H1 (cell line): ENCODE data around the gene FBXO47. TPM values are rescaled to one million over a fixed set of nuclear protein-coding genes. Genes with fewer than 3 reads are reported as not detected.

Experiments
- CTCF ChIA-PET: fragments of 300-600 bp; sonication (Branson Sonifier 250); formaldehyde crosslinking; loops from one replicate; lab custom pipeline; 2021; ENCODE audit not compliant: partially characterized antibody; lab: Charles Lee
- POLR2A ChIA-PET: fragments of 300-600 bp; sonication (Branson Sonifier 250); formaldehyde crosslinking; loops from one replicate; lab custom pipeline; 2021; ENCODE audit warnings: inconsistent platforms; ENCODE audit not compliant: partially characterized antibody; lab: Charles Lee
- DNase-seq, 2 experiments: peaks; one replicate each; pipeline versions ENCODE4 v3.0.0 to v3.0.0-alpha.2; 2010 to 2022; ENCODE audit warnings: low spot score in 2 of 2, low read depth in 1 of 2, mixed read lengths in 1 of 2
- FAIRE-seq: peaks from 2 replicates; lab custom pipeline; 2011; peaks lifted over from hg19 to GRCh38; lab: Jason Lieb, UNC
- H2AFZ ChIP-seq: 2 replicates; pipeline ENCODE4 v1.8.1; 2012; ENCODE audit warnings: low read length, inconsistent platforms
- H2AK5ac ChIP-seq: 2 replicates; pipeline ENCODE4 v1.6.1; 2013; ENCODE audit warnings: low read depth, low read length
- H2BK120ac ChIP-seq: replicated peaks from 2 replicates; pipeline ENCODE3; 2013; ENCODE audit warnings: low read depth, low read length, inconsistent platforms
- H2BK12ac ChIP-seq: 2 replicates; pipeline ENCODE4 v1.6.1; 2013; ENCODE audit warnings: low read depth, low read length
- H2BK15ac ChIP-seq: 2 replicates; pipeline ENCODE4 v1.6.1; 2013; ENCODE audit warnings: low read length
- H2BK20ac ChIP-seq: 2 replicates; pipeline ENCODE4 v1.6.1; 2013; ENCODE audit warnings: low read length
- H2BK5ac ChIP-seq: 2 replicates; pipeline ENCODE4 v1.6.1; 2013; ENCODE audit warnings: low read depth, low read length
- H3K14ac ChIP-seq: 2 replicates; pipeline ENCODE4 v1.6.1; 2013; ENCODE audit warnings: inconsistent platforms; ENCODE audit not compliant: insufficient read length
- H3K18ac ChIP-seq: 2 replicates; pipeline ENCODE4 v1.6.1; 2013; ENCODE audit warnings: low read length; ENCODE audit errors: extremely low read depth
- H3K23ac ChIP-seq: 2 replicates; pipeline ENCODE4 v1.6.1; 2013; ENCODE audit warnings: inconsistent platforms; ENCODE audit not compliant: insufficient read length
- H3K23me2 ChIP-seq: 2 replicates; pipeline ENCODE4 v1.6.1; 2013; ENCODE audit warnings: low read depth, low read length
- H3K27ac ChIP-seq: 2 replicates; pipeline ENCODE4 v1.6.1; 2011; ENCODE audit warnings: low read depth, low read length, inconsistent platforms
- H3K27me3 ChIP-seq, 4 experiments: replicated peaks in 1 of 4; 1 replicate in 1 of 4; 2 replicates in 3 of 4; pipeline versions ENCODE4 v1.6.1 to v1.8.1; 2011 to 2013; ENCODE audit warnings: low read length in 3 of 4, mild to moderate bottlenecking in 3 of 4, inconsistent platforms in 2 of 4, mixed read lengths in 2 of 4, moderate library complexity in 1 of 4; ENCODE audit not compliant: control insufficient read depth in 3 of 4, insufficient read depth in 3 of 4; ENCODE audit errors: extremely low read depth in 1 of 4
- H3K36me3 ChIP-seq, 4 experiments: 2 replicates each; pipeline versions ENCODE4 v1.6.1 to v1.8.1; 2011 to 2013; ENCODE audit warnings: mild to moderate bottlenecking in 4 of 4, low read length in 3 of 4, moderate library complexity in 2 of 4, control low read depth in 1 of 4, inconsistent platforms in 1 of 4; ENCODE audit not compliant: insufficient read depth in 4 of 4, control insufficient read depth in 2 of 4
- H3K4ac ChIP-seq: replicated peaks from 2 replicates; pipeline ENCODE3; 2013; ENCODE audit warnings: low read length, low read depth, mixed read lengths, inconsistent platforms; ENCODE audit not compliant: insufficient read length
- H3K4me1 ChIP-seq, 4 experiments: replicated peaks in 1 of 4; 1 replicate in 1 of 4; 2 replicates in 3 of 4; pipeline versions ENCODE4 v1.6.1 to v1.8.1; 2011 to 2013; ENCODE audit warnings: low read length in 3 of 4, inconsistent platforms in 2 of 4, mixed read lengths in 1 of 4; ENCODE audit not compliant: insufficient read depth in 4 of 4, control insufficient read depth in 3 of 4
- H3K4me2 ChIP-seq, 2 experiments: 2 replicates each; pipeline versions ENCODE4 v1.6.1 to v1.8.1; 2011 to 2013; ENCODE audit warnings: low read depth in 2 of 2, low read length in 2 of 2, control low read depth in 1 of 2, inconsistent platforms in 1 of 2, mild to moderate bottlenecking in 1 of 2; ENCODE audit not compliant: insufficient read depth in 1 of 2
- H3K4me3 ChIP-seq, 4 experiments: fragments of 200-600, 300-600 bp in 1 of 4; sonication (generic), shearing (Covaris generic), sonication (Bioruptor Twin) in 1 of 4; 2 replicates each; pipeline versions ENCODE4 v1.5.1 to v1.8.1; 2011 to 2016; ENCODE audit warnings: low read length in 4 of 4, low read depth in 3 of 4, control low read depth in 2 of 4, inconsistent platforms in 2 of 4, mild to moderate bottlenecking in 2 of 4, mixed read lengths in 1 of 4, moderate library complexity in 1 of 4; ENCODE audit not compliant: insufficient read depth in 2 of 4; ENCODE audit errors: extremely low read depth in 1 of 4
- H3K56ac ChIP-seq: replicated peaks from 2 replicates; pipeline ENCODE3; 2013; ENCODE audit warnings: low read depth, mild to moderate bottlenecking, mixed read lengths, low read length, inconsistent platforms; ENCODE audit not compliant: insufficient read length
- H3K79me1 ChIP-seq: 2 replicates; pipeline ENCODE4 v1.6.1; 2013; ENCODE audit warnings: low read depth, low read length, control low read depth
- H3K79me2 ChIP-seq, 2 experiments: 2 replicates each; pipeline versions ENCODE4 v1.6.1 to v1.8.1; 2012 to 2013; ENCODE audit warnings: low read length in 2 of 2, mild to moderate bottlenecking in 2 of 2, inconsistent platforms in 1 of 2; ENCODE audit not compliant: insufficient read depth in 2 of 2, control insufficient read depth in 1 of 2
- H3K9ac ChIP-seq, 4 experiments: replicated peaks in 1 of 4; 1 replicate in 1 of 4; 2 replicates in 3 of 4; pipeline versions ENCODE4 v1.6.1 to v1.8.1; 2011 to 2013; ENCODE audit warnings: low read depth in 3 of 4, low read length in 3 of 4, control low read depth in 2 of 4, mild to moderate bottlenecking in 2 of 4, moderate library complexity in 2 of 4, inconsistent platforms in 1 of 4; ENCODE audit errors: extremely low read depth in 1 of 4
- H3K9me3 ChIP-seq, 2 experiments: 2 replicates each; pipeline versions ENCODE4 v1.6.1 to v1.8.1; 2012 to 2013; ENCODE audit warnings: mild to moderate bottlenecking in 2 of 2, moderate library complexity in 2 of 2, control low read depth in 1 of 2, inconsistent platforms in 1 of 2, low read depth in 1 of 2, low read length in 1 of 2, mixed read lengths in 1 of 2; ENCODE audit not compliant: insufficient read depth in 2 of 2
- H4K20me1 ChIP-seq, 2 experiments: replicated peaks in 1 of 2; 2 replicates each; pipeline versions ENCODE3 to v1.8.1; 2011 to 2013; ENCODE audit warnings: inconsistent platforms in 2 of 2, low read length in 2 of 2, mild to moderate bottlenecking in 1 of 2; ENCODE audit not compliant: insufficient read depth in 2 of 2, control insufficient read depth in 1 of 2
- H4K5ac ChIP-seq: 2 replicates; pipeline ENCODE4 v1.6.1; 2013; ENCODE audit warnings: low read length, low read depth, mixed read lengths, inconsistent platforms; ENCODE audit not compliant: insufficient read length
- H4K8ac ChIP-seq: 2 replicates; pipeline ENCODE4 v1.8.0; 2013; ENCODE audit warnings: mild to moderate bottlenecking, moderate library complexity, low read length, inconsistent platforms; ENCODE audit not compliant: insufficient read depth; ENCODE audit errors: extremely low read depth
- H4K91ac ChIP-seq: replicated peaks from 2 replicates; pipeline ENCODE3; 2013; ENCODE audit warnings: low read length, mixed read lengths, inconsistent platforms; ENCODE audit not compliant: insufficient read length
- BCL11A ChIP-seq, 2 experiments: IDR thresholded peaks; one replicate each; pipeline ENCODE4 v1.6.1; 2011; ENCODE audit warnings: low read depth in 2 of 2, low read length in 2 of 2, mild to moderate bottlenecking in 2 of 2
- CBX5 ChIP-seq: fragments of 300-800, 300-1000 bp; sonication (generic); IDR thresholded peaks from 2 replicates; pipeline ENCODE4 v1.7.1; 2016; ENCODE audit warnings: antibody characterized with exemption, low read length, low read depth
- CREB1 ChIP-seq: IDR thresholded peaks from 2 replicates; pipeline ENCODE4 v1.6.1; 2012; ENCODE audit warnings: inconsistent platforms
- GTF2F1 ChIP-seq: IDR thresholded peaks from 2 replicates; pipeline ENCODE4 v1.6.1; 2012; ENCODE audit warnings: low read depth, low read length, improper control_type of control experiment, borderline replicate concordance
- SIX5 ChIP-seq: IDR thresholded peaks from 2 replicates; pipeline ENCODE4 v1.6.1; 2011; ENCODE audit warnings: mild to moderate bottlenecking, low read depth, low read length
- SP1 ChIP-seq: IDR thresholded peaks from 2 replicates; pipeline ENCODE4 v1.6.1; 2011; ENCODE audit warnings: low read depth, low read length
- TAF7 ChIP-seq: optimal IDR thresholded peaks from 2 replicates; pipeline ENCODE3; 2011; ENCODE audit warnings: low read depth, mild to moderate bottlenecking, inconsistent platforms, low read length, moderate library complexity, borderline replicate concordance
- TEAD4 ChIP-seq: IDR thresholded peaks from 2 replicates; pipeline ENCODE4 v1.6.1; 2012; ENCODE audit warnings: low read depth, low read length, inconsistent platforms, mixed read lengths
- WGBS, 2 experiments: shearing (Covaris generic) in 1 of 2; methylation state at CpG; one replicate each; pipeline versions ENCODE4 v1.1.6 to v1.1.7; 2013 to 2015; ENCODE audit warnings: low lambda C conversion rate in 2 of 2, mixed read lengths in 2 of 2, inconsistent platforms in 1 of 2, low coverage in 1 of 2, missing lambda C conversion rate in 1 of 2; ENCODE audit not compliant: insufficient replicate concordance in 2 of 2, insufficient coverage in 1 of 2, insufficient read length in 1 of 2; ENCODE audit errors: extremely low coverage in 1 of 2, missing lambda C conversion rate in 1 of 2; 5-methylcytosine and 5-hydroxymethylcytosine counted together
- polyA plus RNA-seq, 7 experiments: library from polyadenylated mRNA; depleted of rRNA in 3 of 7; stranded (reverse) in 5 of 7; unstranded in 2 of 7; fragments of >200 nt in 5 of 7; fragments of 200-250 nt in 2 of 7; gene quantifications; 1 replicate in 5 of 7; 2 replicates in 1 of 7; 4 replicates in 1 of 7; pipeline versions ENCODE4 v1.2.1 to v1.2.3, GENCODE V29; 2011 to 2013; ENCODE audit warnings: missing spikeins in 2 of 7, mixed read lengths in 2 of 7
- total RNA-seq: library from RNA; stranded (reverse); fragmentation: NEBNext Ultra II Directional; extraction: Animal tissue kit (Norgen Biotek cat#: 25700); gene quantifications from 2 replicates; pipeline ENCODE4 v1.2.1, GENCODE V29; 2021
- TF ChIP-seq, protein P1 (sequence below), 3 experiments: IDR thresholded peaks; 1 replicate in 2 of 3; 2 replicates in 1 of 3; pipeline versions ENCODE4 v1.5.1 to v1.6.1; 2011; ENCODE audit warnings: low read length in 3 of 3, mild to moderate bottlenecking in 3 of 3, inconsistent platforms in 2 of 3, low read depth in 1 of 3, moderate library complexity in 1 of 3; ENCODE audit not compliant: insufficient read depth in 1 of 3; ENCODE audit errors: control extremely low read depth in 1 of 3

The FBXO47 gene
- total and polyA plus RNA-seq, 2 of the 8 experiments (the other 6 are each of a cell fraction or from before 2014, with no cell fraction given): not detected

GRCh38 chr17:39016193-39017153 lies 49.3 kb upstream of the FBXO47 start:
- Histone ChIP-seq H3K14ac (no peak overlapping the region), H4K20me1 (no peaks in the 10 kb centered on the region), H3K9ac (no peak overlapping the region), H3K4ac (no peak overlapping the region), H3K9me3 (no peaks in the 10 kb centered on the region; a peak in 1 of 4 replicates), H4K5ac (no peak overlapping the region), H2BK12ac (no peak overlapping the region), H2BK15ac (0 out of 2 replicates have a peak overlapping the region, but pooled peaks have one; percentile 72), H3K23me2 (0 out of 2 replicates have a peak, but pooled peaks cover 3% of the 10 kb centered on the region), H2AK5ac (no peak overlapping the region), H2BK5ac (no peak overlapping the region), H3K36me3 (no peaks in the 10 kb centered on the region), H3K27ac (no peak overlapping the region), H3K27me3 (no peaks in the 10 kb centered on the region), H3K23ac (no peak overlapping the region), H2AFZ (no peak overlapping the region), H3K56ac (no peak overlapping the region), H4K91ac (no peak overlapping the region), H3K18ac (no peak overlapping the region), H2BK120ac (no peak overlapping the region), H3K4me3 (no peak overlapping the region), H3K79me1 (no peaks in the 10 kb centered on the region), H3K4me1 (peaks cover 0 to 2% (median 0%) of the 10 kb centered on the region in 4 experiments; a peak in 3 of 7 replicates), H2BK20ac (0 out of 2 replicates have a peak overlapping the region, but pooled peaks have one; percentile 32), H3K4me2 (no peak overlapping the region), H3K79me2 (no peaks in the 10 kb centered on the region), H4K8ac (no peak overlapping the region)
- WGBS, 2 experiments: 83% methylated on average over 9 of the region's 9 CpGs; no CpG with 5 or more reads in 1 of the 2 experiments
- CTCF ChIA-PET: interaction anchor here (0.6 to 2.6 kb wide), 8 partner anchors 13 to 136 kb away, joined by 3 to 16 read pairs (median 4); no protein-coding TSS in a partner anchor
- FAIRE-seq (no peak), DNase-seq (no peak)
- POLR2A ChIA-PET: no interaction called here
- no peak for TF ChIP-seq SP1
- TF ChIP-seq CREB1: no peak
- TF ChIP-seq SIX5: no peak
- TF ChIP-seq GTF2F1: no peak
- TF ChIP-seq BCL11A (IDR thresholded peaks at IDR 0.05; ENCODE audit: low read depth in 2 of 2, low read length in 2 of 2): no peak
- TF ChIP-seq TEAD4: no peak
- TF ChIP-seq, protein P1, sequence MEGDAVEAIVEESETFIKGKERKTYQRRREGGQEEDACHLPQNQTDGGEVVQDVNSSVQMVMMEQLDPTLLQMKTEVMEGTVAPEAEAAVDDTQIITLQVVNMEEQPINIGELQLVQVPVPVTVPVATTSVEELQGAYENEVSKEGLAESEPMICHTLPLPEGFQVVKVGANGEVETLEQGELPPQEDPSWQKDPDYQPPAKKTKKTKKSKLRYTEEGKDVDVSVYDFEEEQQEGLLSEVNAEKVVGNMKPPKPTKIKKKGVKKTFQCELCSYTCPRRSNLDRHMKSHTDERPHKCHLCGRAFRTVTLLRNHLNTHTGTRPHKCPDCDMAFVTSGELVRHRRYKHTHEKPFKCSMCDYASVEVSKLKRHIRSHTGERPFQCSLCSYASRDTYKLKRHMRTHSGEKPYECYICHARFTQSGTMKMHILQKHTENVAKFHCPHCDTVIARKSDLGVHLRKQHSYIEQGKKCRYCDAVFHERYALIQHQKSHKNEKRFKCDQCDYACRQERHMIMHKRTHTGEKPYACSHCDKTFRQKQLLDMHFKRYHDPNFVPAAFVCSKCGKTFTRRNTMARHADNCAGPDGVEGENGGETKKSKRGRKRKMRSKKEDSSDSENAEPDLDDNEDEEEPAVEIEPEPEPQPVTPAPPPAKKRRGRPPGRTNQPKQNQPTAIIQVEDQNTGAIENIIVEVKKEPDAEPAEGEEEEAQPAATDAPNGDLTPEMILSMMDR (IDR thresholded peaks at IDR 0.05; ENCODE audit: control extremely low read depth in 1 of 3, insufficient read depth in 1 of 3, low read depth in 1 of 3, low read length in 3 of 3): no peak
- no peak for TF ChIP-seq TAF7
- TF ChIP-seq CBX5: no peak
